HG03159 (cell line): ENCODE data around the gene RECQL5.

Experiments used
- ATAC-seq: cut with Tn5 transposase; IDR thresholded peaks from one replicate; pipeline ENCODE4 v1.9.1; 2021; ENCODE audit warnings: mild to moderate bottlenecking, moderate library complexity; ENCODE audit not compliant: unreplicated experiment

The RECQL5 gene

DNA sequence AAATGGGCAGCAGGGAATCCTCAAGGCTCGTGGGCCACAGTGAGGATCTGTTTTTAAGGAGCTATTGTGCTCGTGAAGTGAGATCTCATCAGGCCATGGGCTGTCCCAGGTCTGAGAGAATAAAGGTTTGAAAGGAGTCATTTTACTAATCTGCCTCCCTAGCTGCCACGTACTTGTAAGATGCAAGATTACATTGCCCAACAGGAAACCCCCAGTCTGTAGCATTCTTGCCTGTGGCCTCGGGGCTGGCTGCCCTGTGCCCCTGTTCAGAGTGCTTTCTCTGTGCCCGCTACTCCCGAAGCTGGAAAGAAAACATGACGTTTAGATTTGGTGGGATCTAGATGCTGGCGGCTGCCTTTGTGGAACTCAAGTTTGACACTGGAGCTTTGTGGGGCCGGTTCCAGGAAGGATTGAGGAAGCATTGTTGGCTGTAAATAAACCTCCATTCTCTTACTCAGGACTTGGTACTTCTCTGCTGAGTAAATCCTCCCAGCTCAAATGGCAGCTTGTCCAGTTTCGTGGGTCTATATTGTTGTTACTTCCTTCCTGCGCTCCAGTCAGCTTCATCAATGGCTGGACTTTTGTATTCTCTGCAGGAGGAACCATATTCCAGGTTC is 21.4 kb upstream of the RECQL5 start:
- no peak for ATAC-seq

- no peak for ATAC-seq
Observed at GRCh38 chr17:75685499-75685898, 18.5 kb upstream of the RECQL5 start.

GRCh38 chr17:75684924-75685323 is 18.0 kb upstream of the RECQL5 start:
- no peak for ATAC-seq

DNA sequence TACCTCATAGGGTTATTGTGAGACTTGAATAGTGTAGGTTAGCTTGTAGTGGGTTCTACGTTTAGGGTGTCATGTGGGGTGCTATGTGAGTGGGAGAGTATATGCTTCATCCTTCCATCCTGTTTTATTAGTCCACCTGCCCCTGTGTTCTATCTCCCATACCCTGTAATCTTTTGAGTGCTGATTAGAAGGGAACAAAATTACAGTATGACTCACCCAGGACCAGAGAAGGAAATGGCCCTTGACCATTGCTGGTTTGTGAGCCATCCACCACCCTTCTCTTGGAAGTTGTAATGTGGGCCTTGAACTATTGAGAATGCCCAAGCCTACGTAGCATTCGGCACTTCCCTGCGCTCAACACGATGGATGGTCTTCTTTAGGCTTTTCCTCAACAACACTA is 17.3 kb upstream of the RECQL5 start:
- ATAC-seq: no peak

DNA sequence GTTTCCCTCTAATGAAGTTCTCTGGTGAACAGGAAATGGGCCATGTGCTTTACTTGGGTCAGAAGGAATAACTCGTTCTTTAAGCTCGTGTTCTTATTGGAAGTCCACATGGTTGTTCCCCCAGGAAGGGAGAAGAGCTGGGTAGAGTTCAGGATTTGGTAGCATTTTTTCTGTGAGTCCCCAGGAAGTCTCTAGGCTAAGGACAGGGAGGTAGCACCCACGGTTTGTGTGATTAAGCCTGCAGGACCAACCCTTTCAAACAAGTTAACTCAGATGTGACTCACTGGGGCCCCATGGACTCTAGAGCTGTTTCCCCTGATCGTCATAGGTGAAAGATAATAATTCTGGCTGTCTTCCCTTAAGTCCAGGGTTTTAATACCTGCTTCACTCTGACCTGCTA is 16.6 kb upstream of the RECQL5 start:
- ATAC-seq: no peak

- no peak for ATAC-seq
Observed at GRCh38 chr17:75681289-75681688, 14.3 kb upstream of the RECQL5 start.

- no peak for ATAC-seq
Observed at GRCh38 chr17:75680431-75680830, 13.5 kb upstream of the RECQL5 start.

DNA sequence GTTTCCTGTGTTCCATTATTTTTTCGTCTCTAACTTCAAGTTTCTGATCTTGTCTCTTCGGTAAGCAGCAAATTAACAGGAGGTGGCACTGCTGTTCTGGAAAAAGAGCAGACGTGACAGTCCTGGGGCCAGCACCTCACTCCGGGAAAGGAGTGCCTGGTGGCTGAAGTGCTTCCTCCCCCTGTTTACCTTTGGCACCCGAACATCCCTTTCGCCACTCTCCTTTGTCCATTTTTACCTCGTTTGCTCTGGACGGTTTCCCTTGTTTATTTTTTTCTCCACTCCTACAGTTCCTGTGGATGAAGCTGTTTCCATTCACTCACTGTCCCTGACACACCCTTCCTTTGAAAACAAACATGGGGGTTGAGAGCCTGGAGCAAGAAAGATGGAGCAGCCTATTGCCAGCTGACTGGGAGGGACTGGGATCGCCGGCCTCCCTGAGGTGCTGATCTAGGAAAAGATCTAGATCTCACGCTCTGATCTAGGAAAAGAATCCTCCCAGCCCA is 12.8 kb upstream of the RECQL5 start:
- ATAC-seq: no peak

GRCh38 chr17:75676461-75676860 is 9.5 kb upstream of the RECQL5 start:
- no peak for ATAC-seq

- ATAC-seq: no peak
Observed at GRCh38 chr17:75673487-75673886, 6.5 kb upstream of the RECQL5 start.

- no peak for ATAC-seq
Observed at GRCh38 chr17:75672011-75672410, 5.1 kb upstream of the RECQL5 start.

GRCh38 chr17:75670868-75671267 is 3.9 kb upstream of the RECQL5 start:
- ATAC-seq: no peak

GRCh38 chr17:75668489-75668888 is 1.5 kb upstream of the RECQL5 start:
- ATAC-seq: no peak

GRCh38 chr17:75667825-75668224 is 871 bp upstream of the RECQL5 start:
- ATAC-seq: no peak

DNA sequence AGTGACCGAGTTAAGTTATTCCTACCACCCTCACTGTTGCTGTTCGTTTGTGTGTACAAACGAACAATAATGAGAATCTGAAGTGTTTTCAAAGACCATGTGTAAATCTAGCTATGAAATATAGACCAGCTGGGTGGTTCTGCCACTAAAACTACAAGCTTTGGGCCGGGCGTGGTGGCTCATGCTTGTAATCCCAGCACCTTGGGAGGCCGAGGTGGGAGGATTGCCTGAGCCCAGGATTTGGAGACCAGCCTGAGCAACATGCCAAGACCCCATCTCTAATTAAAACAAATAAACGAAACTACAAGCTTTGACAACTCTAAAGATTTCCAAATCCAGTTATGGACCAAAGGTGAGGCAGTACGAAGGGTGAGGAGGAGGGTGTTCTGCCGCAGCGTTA is 973 bp downstream of the RECQL5 start:
- ATAC-seq: no peak

GRCh38 chr17:75664099-75664549 is 2.8 kb downstream of the RECQL5 start:
- peak; percentile 72 for ATAC-seq

- ATAC-seq: no peak
Observed at GRCh38 chr17:75662511-75662910, 4.4 kb downstream of the RECQL5 start.

DNA sequence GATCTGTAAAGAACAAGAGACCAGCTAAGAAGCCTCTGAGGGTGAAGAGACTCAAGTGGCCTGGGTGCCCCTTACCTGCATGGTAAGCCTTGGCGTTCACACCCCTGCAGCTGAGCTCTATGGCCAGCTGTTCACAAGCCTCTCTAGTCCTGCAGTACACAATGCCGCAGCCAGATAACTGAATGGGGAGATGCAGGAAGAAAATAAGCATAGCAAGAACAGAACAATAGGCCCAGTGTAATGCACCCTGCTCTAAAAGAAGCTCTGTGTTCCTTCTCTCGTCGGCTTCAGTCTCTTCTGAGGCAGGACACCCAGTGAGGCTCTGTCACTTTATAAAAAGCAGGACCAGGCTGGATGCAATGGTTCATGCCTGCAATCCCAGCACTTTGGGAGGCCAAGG is 5.4 kb downstream of the RECQL5 start:
- ATAC-seq: no peak

DNA sequence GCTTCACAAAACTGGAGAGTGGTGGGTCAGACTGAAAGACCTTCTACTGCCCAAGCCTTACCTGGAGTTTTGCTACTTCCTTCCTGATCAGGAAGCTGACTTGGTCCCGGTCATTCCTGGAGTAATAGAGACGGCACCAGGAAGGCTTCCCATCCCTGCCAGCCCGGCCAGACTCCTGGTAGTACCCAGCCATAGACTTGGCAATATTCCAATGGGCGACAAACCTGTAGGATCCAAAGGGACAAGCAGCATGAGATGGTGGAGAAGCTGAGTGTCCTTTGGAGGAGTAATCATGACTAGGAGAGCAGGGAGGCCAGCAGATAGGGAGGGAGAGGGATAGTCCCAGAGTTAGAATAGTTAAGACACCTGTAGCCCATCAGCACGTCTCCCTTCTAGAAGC is 8.7 kb downstream of the RECQL5 start:
- no peak for ATAC-seq

DNA sequence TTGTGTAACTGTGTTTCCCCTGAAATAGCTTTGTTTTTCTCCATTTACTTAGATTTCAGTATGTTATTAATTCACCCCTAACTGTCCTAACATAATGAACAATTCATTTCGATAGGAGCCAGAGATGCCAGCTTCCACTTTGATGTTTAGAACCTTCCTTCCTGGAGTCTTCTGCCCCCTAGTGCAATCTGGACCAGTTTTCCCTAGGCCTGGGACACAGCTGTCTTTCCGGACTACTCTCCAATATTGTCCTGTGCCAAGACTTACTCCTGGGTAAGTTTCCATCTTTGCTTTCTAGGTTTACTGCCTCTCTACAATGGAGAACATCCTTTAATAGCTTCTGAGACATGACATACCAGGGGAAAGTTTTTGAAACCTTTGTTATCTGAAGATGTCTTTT is 12.8 kb downstream of the RECQL5 start:
- ATAC-seq: no peak

DNA sequence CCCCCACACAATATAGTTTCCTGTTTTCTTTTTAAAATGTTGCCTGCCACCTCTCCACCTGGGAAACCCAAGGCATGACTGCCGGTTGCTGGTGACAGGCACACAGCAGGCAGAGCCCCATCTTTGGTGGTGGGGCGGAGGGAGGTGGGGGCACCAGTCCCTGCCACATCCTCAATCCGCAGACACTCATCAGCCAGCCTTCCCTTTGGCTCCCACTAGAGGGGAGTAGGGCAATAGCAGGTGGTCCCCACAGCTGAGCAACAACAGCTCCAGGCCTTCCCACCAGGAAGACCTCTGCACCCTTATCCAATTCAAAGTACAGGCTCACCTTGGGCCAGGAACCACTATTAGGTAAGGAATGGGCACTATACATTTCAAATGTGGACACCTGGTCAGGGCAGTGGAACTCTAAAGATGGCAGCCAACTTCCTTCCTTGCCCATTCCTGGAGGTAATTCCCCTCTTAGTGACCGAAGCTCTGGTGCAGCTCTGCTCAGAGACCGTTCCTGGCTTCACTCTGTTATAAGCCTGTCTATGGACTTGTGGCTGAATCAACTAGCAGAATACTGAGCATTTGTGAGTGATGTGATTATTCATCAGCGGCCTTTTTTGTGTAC is 13.9 kb downstream of the RECQL5 start:
- no peak for ATAC-seq

GRCh38 chr17:75652341-75652740 is 14.6 kb downstream of the RECQL5 start:
- ATAC-seq: no peak

GRCh38 chr17:75650874-75651273 is 16.1 kb downstream of the RECQL5 start:
- ATAC-seq: no peak
